Cardiac septum (tissue), 1 donor: ENCODE results near the gene PCDHGA8. TPM values are rescaled to one million over a fixed set of nuclear protein-coding genes. Genes with fewer than 3 reads are reported as not detected.
"Not testable (repeated sequence)": the region's sequence is repeated elsewhere in the genome, so short reads cannot be mapped to it uniquely, and the experiment has no call there.

Source experiments
- DNase-seq: peaks from one replicate; pipeline ENCODE4 v3.0.0-alpha.2; 2020; ENCODE audit warnings: low spot score
- intact Hi-C: fragments of 100-400 bp; cut with DNase I; formaldehyde crosslinking; loops from one replicate; pipeline ENCODE4 v1.14.0; 2022
- total RNA-seq: library from RNA; stranded (reverse); fragmentation: NEBNext Ultra II Directional; extraction: Animal tissue kit (Norgen Biotek cat#: 25700); gene quantifications from one replicate; pipeline ENCODE4 v1.2.1, GENCODE V29; 2021
- donor health status: DM: no; HTN: no; CAD: no.

Gene PCDHGA8
- total RNA-seq, 1 donor from 2014 or later: 14.0 TPM

DNA sequence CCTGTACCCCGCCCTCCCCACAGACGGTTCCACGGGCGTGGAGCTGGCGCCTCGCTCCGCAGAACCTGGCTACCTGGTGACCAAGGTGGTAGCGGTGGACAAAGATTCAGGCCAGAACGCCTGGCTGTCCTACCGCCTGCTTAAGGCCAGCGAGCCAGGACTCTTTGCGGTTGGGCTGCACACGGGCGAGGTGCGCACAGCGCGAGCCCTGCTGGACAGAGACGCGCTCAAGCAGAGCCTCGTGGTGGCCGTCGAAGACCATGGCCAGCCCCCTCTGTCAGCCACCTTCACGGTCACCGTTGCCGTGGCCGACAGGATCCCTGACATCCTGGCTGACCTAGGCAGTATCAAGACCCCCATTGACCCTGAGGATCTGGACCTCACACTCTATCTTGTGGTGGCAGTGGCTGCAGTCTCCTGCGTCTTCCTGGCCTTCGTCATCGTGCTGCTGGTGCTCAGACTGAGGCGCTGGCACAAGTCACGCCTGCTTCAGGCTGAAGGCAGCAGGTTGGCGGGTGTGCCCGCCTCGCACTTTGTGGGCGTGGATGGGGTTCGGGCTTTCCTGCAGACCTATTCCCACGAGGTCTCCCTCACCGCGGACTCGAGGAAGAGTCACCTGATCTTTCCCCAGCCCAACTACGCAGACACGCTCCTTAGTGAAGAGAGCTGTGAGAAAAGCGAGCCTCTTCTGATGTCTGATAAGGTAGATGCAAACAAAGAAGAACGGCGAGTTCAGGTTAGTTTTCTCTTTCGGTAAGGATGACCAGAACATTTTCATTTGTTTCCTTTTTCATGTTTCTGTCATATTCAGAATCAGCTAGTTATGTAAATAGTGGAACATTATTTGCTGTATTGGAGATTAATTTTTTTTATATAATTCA, 26.2 kb upstream of the PCDHGA8 start:
- DNase-seq: no peak
- intact Hi-C loops: no loop called here

DNA sequence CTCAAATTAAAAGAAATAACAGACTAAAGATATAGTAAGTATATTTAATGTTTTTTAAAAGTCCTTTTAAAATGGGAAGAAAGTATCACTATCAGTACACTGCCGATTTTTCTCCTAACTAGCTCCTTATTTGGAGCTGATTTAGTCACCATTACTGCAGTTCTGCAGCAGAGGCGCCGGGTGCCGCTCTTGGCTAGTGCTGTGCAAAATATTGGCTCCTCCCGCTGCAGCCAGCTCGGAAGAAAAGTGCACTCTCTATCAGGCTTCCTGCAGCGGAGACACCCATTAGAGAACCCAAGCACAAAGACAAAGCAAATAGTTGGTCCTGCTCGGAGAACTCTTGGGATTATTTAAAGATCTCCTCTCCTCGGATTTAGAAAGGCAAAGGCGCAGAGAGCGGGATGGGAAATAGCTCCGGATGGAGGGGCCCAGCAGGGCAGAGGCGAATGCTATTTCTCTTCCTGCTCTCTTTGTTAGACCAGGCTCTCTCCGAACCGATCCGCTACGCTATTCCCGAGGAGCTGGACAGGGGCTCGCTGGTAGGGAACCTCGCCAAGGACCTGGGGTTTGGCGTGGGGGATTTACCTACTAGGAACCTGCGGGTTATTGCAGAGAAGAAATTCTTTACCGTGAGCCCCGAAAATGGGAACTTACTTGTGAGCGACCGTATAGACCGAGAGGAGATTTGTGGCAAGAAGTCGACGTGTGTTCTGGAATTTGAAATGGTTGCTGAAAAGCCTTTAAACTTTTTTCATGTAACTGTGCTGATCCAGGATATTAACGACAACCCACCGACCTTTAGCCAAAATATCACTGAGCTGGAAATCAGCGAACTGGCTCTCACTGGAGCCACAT, 22.2 kb upstream of the PCDHGA8 start, which contains the start of gene PCDHGB3:
Gene PCDHGB3 (plus strand): TSS at position 249 of the 855 bp plus-strand sequence. CDS start 153 bp downstream, at position 402.
- DNase-seq: peak; percentile 74
- intact Hi-C loops: loop anchor here (2.0 kb wide), 1 partner anchor 21 kb away; no protein-coding TSS in a partner anchor

DNA sequence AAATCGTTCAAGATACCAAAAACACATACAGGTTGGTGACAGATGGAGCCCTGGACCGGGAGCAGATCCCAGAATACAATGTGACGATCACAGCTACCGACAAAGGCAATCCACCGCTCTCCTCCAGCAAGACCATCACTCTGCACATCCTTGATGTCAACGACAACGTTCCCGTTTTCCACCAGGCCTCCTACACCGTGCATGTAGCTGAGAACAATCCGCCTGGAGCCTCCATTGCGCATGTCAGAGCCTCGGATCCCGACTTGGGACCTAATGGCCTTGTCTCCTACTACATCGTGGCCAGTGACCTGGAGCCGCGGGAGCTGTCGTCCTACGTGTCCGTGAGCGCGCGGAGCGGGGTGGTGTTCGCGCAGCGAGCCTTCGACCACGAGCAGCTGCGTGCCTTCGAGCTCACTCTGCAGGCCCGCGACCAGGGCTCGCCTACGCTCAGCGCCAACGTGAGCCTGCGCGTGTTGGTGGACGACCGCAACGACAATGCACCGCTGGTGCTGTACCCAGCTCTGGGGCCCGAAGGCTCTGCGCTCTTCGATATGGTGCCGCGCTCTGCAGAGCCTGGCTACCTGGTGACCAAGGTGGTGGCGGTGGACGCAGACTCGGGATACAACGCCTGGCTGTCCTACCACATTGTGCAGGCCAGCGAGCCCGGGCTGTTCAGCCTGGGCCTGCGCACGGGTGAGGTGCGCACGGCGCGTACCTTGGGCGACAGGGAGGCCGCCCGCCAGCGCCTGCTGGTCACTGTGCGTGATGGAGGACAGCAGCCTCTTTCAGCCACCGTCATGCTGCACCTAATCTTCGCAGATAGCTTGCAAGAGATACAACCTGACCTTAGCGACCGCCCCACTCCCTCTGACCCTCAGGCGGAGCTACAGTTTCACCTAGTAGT, 20.6 kb upstream of the PCDHGA8 start:
- intact Hi-C loops: loop anchor here (2.0 kb wide), 1 partner anchor 19 kb away; no protein-coding TSS in a partner anchor
- DNase-seq: no peak

DNA sequence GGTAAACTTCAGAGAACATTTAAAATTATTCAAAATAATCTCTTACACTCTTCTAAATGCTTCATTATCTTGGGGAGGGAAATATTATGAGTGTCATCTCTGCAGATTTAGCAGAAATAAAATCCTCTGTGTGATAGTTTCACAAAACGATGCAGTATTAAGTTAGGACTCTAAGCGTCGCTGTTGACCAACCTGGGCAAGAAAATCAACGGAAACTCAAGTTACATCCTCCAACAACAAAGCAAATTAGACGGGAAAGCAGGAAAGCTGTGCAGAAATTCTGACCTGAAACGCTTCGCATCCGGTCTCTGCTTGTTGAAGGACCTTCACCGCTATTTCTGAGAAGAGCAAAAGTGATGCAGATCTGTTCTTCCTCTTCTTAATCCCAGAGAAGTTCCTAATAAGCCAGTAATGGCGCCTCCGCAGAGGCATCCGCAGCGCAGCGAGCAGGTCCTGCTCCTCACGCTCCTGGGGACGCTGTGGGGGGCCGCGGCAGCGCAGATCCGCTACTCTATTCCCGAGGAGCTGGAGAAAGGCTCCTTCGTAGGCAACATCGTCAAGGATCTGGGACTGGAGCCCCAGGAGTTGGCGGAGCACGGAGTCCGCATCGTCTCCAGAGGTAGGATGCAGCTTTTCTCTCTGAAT, 18.6 kb upstream of the PCDHGA8 start, which contains the start of gene PCDHGA6:
Gene PCDHGA6 (plus strand): TSS at position 219 of the 645 bp plus-strand sequence. CDS start 193 bp downstream, at position 412.
- intact Hi-C loops: no loop called here
- DNase-seq: no peak

DNA sequence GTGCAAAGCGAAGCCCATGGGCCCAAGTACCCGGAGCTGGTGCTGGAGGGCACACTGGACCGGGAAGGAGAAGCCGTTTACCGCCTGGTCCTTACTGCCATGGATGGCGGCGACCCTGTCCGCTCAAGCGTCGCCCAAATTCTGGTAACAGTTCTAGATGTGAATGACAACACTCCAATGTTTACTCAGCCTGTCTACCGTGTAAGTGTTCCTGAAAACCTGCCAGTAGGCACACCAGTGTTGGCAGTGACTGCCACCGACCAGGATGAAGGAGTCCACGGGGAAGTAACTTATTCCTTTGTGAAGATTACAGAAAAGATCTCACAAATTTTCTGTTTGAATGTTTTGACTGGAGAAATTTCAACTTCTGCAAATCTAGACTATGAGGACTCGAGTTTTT, 17.8 kb upstream of the PCDHGA8 start:
- no peak for DNase-seq
- intact Hi-C loops: no loop called here

DNA sequence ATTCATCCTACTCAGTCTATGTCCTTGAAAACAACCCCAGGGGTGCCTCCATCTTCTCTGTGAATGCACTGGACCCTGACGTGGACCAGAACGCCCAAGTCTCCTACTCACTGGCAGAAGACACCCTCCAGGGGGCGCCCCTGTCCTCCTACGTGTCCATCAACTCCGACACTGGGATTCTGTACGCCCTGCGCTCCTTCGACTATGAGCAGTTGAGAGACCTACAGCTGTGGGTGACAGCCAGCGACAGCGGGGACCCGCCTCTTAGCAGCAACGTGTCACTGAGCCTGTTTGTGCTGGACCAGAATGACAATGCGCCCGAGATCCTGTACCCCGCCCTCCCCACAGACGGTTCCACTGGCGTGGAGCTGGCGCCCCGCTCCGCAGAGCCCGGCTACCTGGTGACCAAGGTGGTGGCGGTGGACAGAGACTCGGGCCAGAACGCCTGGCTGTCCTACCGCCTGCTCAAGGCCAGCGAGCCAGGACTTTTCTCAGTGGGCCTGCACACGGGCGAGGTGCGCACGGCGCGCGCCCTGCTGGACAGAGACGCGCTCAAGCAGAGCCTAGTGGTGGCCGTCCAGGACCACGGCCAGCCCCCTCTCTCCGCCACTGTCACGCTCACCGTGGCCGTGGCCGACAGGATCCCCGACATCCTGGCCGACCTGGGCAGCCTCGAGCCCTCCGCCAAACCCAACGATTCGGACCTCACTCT, 16.8 kb upstream of the PCDHGA8 start:
- intact Hi-C loops, DNase-seq: not testable (repeated sequence)

DNA sequence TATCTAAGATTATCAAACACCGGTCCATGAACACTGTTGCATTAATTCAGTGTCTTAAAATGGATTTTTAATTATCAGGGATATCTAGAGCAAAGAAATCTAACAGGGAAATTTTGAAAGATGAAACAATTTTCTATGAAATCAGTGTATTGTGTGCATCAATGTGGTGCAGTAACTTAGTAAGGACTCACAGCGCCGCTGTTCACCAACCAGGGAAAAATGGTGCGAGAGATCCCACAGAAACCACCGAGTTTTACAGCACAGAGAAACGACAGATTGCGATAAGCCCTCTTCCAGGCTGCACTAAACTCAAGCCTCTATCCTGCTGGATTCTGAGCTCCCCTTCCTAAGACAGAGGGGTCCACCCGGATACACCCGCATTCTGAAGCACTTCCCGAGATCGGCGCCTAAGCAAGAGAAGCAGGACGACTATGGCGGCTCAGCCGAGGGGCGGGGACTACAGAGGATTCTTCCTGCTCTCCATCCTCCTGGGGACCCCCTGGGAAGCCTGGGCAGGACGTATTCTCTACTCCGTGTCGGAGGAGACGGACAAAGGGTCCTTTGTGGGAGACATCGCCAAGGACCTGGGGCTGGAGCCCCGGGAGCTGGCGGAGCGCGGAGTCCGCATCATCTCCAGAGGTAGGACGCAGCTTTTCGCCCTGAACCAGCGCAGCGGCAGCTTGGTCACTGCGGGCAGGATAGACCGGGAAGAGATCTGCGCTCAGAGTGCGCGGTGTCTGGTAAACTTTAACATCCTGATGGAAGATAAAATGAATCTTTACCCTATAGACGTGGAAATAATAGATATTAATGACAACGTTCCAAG, 9.8 kb upstream of the PCDHGA8 start, which contains the start of gene PCDHGA7:
Gene PCDHGA7 (plus strand): TSS at position 274 of the 826 bp plus-strand sequence. CDS start 158 bp downstream, at position 432.
- intact Hi-C loops: no loop called here
- no peak for DNase-seq

DNA sequence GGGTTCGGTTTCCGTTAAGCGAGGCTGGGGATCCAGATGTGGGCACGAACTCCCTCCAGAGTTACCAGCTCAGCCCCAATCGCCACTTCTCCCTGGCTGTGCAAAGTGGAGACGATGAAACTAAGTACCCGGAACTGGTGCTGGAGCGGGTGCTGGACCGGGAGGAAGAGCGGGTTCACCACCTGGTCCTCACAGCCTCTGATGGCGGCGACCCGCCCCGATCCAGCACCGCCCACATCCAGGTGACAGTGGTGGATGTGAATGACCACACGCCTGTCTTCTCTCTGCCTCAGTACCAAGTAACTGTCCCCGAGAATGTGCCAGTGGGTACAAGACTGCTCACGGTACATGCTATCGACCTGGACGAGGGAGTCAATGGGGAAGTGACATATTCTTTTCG, 9.1 kb upstream of the PCDHGA8 start:
- intact Hi-C loops: no loop called here
- DNase-seq: no peak

DNA sequence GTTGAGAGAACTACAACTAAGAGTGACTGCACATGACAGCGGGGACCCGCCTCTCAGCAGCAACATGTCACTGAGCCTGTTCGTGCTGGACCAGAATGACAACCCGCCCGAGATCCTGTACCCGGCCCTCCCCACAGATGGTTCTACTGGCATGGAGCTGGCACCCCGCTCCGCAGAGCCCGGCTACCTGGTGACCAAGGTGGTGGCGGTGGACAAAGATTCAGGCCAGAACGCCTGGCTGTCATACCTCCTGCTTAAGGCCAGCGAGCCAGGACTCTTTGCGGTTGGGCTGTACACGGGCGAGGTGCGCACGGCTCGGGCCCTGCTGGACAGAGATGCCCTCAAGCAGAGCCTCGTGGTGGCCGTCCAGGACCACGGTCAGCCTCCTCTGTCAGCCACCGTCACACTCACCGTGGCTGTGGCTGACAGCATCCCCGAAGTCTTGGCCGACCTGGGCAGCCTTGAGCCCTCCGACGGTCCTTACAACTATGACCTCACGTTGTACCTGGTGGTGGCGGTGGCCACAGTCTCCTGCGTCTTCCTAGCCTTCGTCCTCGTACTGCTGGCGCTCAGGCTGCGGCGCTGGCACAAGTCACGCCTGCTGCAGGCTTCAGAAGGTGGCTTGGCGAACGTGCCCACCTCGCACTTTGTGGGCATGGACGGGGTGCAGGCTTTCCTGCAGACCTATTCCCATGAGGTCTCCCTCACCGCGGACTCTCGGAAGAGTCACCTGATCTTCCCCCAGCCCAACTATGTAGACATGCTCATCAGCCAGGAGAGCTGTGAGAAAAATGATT, 7.8 kb upstream of the PCDHGA8 start:
- intact Hi-C loops: no loop called here
- DNase-seq: no peak

DNA sequence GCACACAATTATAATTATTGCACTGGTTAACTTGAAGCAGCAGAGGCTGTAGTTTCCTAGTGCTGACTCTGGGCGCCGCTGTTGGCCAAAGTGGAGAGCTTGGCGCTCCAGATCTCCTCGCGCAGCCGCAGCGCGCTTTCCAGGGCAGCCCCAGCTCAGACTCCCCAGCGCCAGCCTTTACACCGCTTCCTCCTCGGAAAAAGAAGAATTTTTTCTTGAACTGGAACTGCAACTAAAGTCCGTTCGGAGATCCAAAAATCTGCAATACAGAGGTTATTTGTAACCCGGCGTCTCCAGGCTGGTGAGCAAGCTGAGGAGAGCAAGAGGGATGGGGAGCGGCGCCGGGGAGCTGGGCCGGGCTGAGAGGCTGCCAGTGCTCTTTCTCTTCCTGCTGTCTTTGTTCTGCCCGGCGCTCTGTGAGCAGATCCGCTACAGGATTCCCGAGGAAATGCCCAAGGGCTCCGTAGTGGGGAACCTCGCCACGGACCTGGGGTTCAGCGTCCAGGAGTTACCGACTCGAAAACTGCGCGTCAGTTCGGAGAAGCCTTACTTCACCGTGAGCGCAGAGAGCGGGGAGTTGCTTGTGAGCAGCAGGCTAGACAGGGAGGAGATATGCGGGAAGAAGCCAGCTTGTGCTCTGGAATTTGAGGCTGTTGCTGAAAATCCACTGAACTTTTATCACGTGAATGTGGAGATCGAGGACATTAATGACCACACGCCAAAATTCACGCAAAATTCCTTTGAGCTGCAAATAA, 4.7 kb upstream of the PCDHGA8 start, which contains the start of gene PCDHGB4:
Gene PCDHGB4 (plus strand): TSS at position 142 of the 755 bp plus-strand sequence. CDS start 187 bp downstream, at position 329.
- DNase-seq, intact Hi-C loops: not testable (repeated sequence)

DNA sequence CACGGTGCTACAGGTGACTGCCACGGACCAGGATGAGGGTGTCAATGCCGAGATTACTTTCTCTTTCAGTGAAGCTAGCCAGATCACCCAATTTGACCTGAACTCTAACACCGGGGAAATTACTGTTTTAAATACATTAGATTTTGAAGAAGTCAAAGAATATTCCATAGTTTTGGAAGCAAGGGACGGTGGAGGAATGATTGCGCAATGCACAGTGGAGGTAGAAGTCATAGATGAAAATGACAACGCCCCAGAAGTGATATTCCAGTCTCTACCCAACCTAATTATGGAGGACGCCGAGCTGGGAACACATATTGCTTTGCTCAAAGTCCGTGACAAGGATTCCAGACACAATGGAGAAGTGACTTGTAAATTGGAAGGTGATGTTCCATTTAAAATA, 3.8 kb upstream of the PCDHGA8 start:
- intact Hi-C loops: no loop called here
- no peak for DNase-seq

DNA sequence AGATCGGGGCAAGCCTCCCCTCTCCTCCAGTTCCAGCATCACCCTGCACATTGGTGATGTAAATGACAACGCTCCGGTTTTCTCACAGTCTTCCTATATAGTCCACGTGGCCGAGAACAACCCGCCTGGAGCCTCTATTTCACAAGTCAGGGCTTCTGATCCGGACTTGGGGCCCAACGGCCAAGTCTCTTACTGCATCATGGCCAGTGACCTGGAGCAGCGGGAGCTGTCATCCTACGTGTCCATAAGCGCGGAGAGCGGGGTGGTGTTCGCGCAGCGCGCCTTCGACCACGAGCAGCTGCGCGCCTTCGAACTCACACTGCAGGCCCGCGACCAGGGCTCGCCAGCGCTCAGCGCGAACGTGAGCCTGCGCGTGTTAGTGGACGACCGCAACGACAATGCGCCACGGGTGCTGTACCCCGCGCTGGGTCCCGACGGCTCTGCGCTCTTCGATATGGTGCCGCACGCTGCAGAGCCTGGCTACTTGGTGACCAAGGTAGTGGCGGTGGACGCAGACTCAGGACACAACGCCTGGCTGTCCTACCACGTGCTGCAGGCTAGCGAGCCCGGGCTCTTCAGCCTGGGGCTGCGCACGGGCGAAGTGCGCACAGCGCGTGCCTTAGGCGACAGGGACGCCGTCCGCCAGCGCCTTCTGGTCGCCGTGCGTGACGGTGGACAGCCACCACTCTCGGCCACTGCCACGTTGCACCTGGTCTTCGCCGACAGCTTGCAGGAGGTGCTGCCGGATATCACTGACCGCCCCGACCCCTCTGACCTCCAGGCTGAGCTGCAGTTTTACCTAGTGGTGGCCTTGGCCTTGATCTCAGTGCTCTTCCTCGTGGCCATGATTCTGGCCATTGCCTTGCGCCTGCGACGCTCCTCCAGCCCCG, 3.0 kb upstream of the PCDHGA8 start:
- DNase-seq: no peak
- intact Hi-C loops: loop anchor here (2.0 kb wide), 1 partner anchor 19 kb away; the partner anchor contains the start of gene PCDHGB3

DNA sequence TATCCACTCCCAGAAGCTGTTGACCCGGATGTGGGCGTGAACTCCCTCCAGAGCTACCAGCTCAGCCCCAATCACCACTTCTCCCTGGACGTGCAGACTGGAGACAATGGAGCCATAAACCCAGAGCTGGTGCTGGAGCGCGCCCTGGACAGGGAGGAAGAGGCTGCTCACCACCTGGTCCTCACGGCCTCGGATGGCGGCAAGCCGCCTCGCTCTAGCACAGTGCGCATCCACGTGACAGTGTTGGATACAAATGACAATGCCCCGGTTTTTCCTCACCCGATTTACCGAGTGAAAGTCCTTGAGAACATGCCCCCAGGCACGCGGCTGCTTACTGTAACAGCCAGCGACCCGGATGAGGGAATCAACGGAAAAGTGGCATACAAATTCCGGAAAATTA, 834 bp downstream of the PCDHGA8 start:
- intact Hi-C loops: no loop called here
- no peak for DNase-seq

DNA sequence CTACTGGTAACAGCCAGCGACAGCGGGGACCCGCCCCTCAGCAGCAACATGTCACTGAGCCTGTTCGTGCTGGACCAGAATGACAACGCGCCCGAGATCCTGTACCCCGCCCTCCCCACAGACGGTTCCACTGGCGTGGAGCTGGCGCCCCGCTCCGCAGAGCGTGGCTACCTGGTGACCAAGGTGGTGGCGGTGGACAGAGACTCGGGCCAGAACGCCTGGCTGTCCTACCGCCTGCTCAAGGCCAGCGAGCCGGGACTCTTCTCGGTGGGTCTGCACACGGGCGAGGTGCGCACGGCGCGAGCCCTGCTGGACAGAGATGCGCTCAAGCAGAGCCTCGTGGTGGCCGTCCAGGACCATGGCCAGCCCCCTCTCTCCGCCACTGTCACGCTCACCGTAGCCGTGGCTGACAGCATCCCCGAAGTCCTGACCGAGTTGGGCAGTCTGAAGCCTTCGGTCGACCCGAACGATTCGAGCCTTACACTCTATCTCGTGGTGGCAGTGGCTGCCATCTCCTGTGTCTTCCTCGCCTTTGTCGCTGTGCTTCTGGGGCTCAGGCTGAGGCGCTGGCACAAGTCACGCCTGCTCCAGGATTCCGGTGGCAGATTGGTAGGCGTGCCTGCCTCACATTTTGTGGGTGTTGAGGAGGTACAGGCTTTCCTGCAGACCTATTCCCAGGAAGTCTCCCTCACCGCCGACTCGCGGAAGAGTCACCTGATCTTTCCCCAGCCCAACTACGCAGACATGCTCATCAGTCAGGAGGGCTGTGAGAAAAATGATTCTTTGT, 2.2 kb downstream of the PCDHGA8 start:
- DNase-seq, intact Hi-C loops: not testable (repeated sequence)
